Neural cell (in vitro differentiated cells): Measurements from ENCODE around the gene CYREN. TPM values are rescaled to one million over a fixed set of nuclear protein-coding genes. Genes with fewer than 3 reads are reported as not detected.

Experiments
- H2AFZ ChIP-seq: fragments of 200-600, 300-800 bp; sonication (generic), shearing (Covaris generic); 2 replicates; pipeline ENCODE4 v1.6.0; 2014; ENCODE audit warnings: low read depth, mild to moderate bottlenecking, antibody characterized with exemption, low read length, moderate library complexity
- H3F3A ChIP-seq: fragments of 200-600 bp; shearing (Covaris generic); 2 replicates; pipeline ENCODE4 v1.6.1; 2016; ENCODE audit warnings: mild to moderate bottlenecking, moderate library complexity, mixed read lengths, antibody characterized with exemption, low read length; ENCODE audit not compliant: insufficient read depth, poor library complexity, severe bottlenecking
- H3K27ac ChIP-seq: fragments of 200-600, 300-800 bp; sonication (generic), shearing (Covaris generic); 2 replicates; pipeline ENCODE4 v1.5.1; 2014; ENCODE audit warnings: mild to moderate bottlenecking, low read length, moderate library complexity
- H3K27me3 ChIP-seq: fragments of 300-800, 200-600 bp; sonication (generic), shearing (Covaris generic); 2 replicates; pipeline ENCODE4 v1.6.0; 2014; ENCODE audit warnings: mild to moderate bottlenecking, low read depth, low read length, moderate library complexity; ENCODE audit not compliant: insufficient read depth
- H3K36me3 ChIP-seq: fragments of 300-800, 200-600 bp; sonication (generic), shearing (Covaris generic); 2 replicates; pipeline ENCODE4 v1.5.1; 2014; ENCODE audit warnings: mild to moderate bottlenecking, antibody characterized with exemption, low read length, moderate library complexity; ENCODE audit not compliant: insufficient read depth
- H3K4me2 ChIP-seq: fragments of 300-800, 200-600 bp; sonication (generic), shearing (Covaris generic); 2 replicates; pipeline ENCODE4 v1.6.0; 2014; ENCODE audit warnings: mild to moderate bottlenecking, low read length
- H3K4me3 ChIP-seq: fragments of 300-800, 200-600 bp; sonication (generic), shearing (Covaris generic); 2 replicates; pipeline ENCODE4 v1.5.1; 2014; ENCODE audit warnings: mild to moderate bottlenecking, low read length, moderate library complexity
- H3K79me2 ChIP-seq: fragments of 200-600 bp; shearing (Covaris generic); replicated peaks from 2 replicates; pipeline ENCODE4 v1.6.0; 2014; ENCODE audit warnings: mild to moderate bottlenecking, low read length, moderate library complexity; ENCODE audit not compliant: insufficient read depth
- H3K9ac ChIP-seq: fragments of 300-800, 200-600 bp; sonication (generic), shearing (Covaris generic); 2 replicates; pipeline ENCODE4 v1.6.1; 2016; ENCODE audit warnings: mild to moderate bottlenecking, low read length, mixed read lengths
- H3K9me2 ChIP-seq: fragments of 200-600 bp; shearing (Covaris generic); 2 replicates; pipeline ENCODE4 v1.6.1; 2016; ENCODE audit warnings: mild to moderate bottlenecking, low read length, mixed read lengths; ENCODE audit not compliant: insufficient read depth
- H3K9me3 ChIP-seq: fragments of 200-600, 300-800 bp; sonication (generic), shearing (Covaris generic); 2 replicates; pipeline ENCODE4 v1.6.1; 2016; ENCODE audit warnings: mild to moderate bottlenecking, mixed run types, low read length, moderate library complexity, mixed read lengths
- H4K20me1 ChIP-seq: fragments of 200-600 bp; shearing (Covaris generic); 2 replicates; pipeline ENCODE4 v1.6.1; 2016; ENCODE audit warnings: mild to moderate bottlenecking, mixed run types; ENCODE audit not compliant: insufficient read depth
- EP300 ChIP-seq: fragments of 450-650 bp; conservative IDR thresholded peaks from 2 replicates; pipeline ENCODE4 v1.6.1; 2014; ENCODE audit warnings: antibody characterized with exemption, mild to moderate bottlenecking, moderate library complexity; ENCODE audit not compliant: poor library complexity, severe bottlenecking
- EZH2 ChIP-seq: fragments of 200-600, 300-800 bp; shearing (Covaris generic), sonication (generic); IDR thresholded peaks from 2 replicates; pipeline ENCODE4 v1.6.1; 2014; ENCODE audit warnings: antibody characterized with exemption, low read length, borderline replicate concordance, mild to moderate bottlenecking; ENCODE audit not compliant: insufficient read depth, poor library complexity, severe bottlenecking
- MXI1 ChIP-seq: fragments of 450-650 bp; conservative IDR thresholded peaks from 2 replicates; pipeline ENCODE4 v1.6.1; 2014; ENCODE audit warnings: antibody characterized with exemption, mild to moderate bottlenecking; ENCODE audit not compliant: poor library complexity, severe bottlenecking
- POLR2AphosphoS5 ChIP-seq: IDR thresholded peaks from 2 replicates; pipeline ENCODE4 v1.6.1; 2012
- RAD21 ChIP-seq: fragments of 450-650 bp; conservative IDR thresholded peaks from 2 replicates; pipeline ENCODE4 v1.6.1; 2014; ENCODE audit warnings: antibody characterized with exemption, mild to moderate bottlenecking, moderate library complexity
- SMC3 ChIP-seq: fragments of 450-650 bp; conservative IDR thresholded peaks from 2 replicates; pipeline ENCODE4 v1.6.1; 2014; ENCODE audit warnings: antibody characterized with exemption, mild to moderate bottlenecking, moderate library complexity; ENCODE audit not compliant: poor library complexity
- TAF1 ChIP-seq: IDR thresholded peaks from 2 replicates; pipeline ENCODE4 v1.6.1; 2012; ENCODE audit warnings: low read depth
- polyA plus RNA-seq: library from polyadenylated mRNA; depleted of rRNA; stranded (reverse); fragments of >200 nt; gene quantifications from 2 replicates; pipeline ENCODE4 v1.2.3, GENCODE V29; 2014
- TF ChIP-seq, protein P1 (sequence below): IDR thresholded peaks from 2 replicates; pipeline ENCODE4 v1.6.1; 2012; ENCODE audit warnings: borderline replicate concordance
- TF ChIP-seq, protein P2 (sequence below): fragments of 450-650 bp; IDR thresholded peaks from 2 replicates; pipeline ENCODE4 v1.5.1; 2014; ENCODE audit warnings: antibody characterized with exemption, mild to moderate bottlenecking, moderate library complexity; ENCODE audit not compliant: poor library complexity, severe bottlenecking

The CYREN gene
- polyA plus RNA-seq, 1 donor from 2014 or later: 6.7 TPM

DNA sequence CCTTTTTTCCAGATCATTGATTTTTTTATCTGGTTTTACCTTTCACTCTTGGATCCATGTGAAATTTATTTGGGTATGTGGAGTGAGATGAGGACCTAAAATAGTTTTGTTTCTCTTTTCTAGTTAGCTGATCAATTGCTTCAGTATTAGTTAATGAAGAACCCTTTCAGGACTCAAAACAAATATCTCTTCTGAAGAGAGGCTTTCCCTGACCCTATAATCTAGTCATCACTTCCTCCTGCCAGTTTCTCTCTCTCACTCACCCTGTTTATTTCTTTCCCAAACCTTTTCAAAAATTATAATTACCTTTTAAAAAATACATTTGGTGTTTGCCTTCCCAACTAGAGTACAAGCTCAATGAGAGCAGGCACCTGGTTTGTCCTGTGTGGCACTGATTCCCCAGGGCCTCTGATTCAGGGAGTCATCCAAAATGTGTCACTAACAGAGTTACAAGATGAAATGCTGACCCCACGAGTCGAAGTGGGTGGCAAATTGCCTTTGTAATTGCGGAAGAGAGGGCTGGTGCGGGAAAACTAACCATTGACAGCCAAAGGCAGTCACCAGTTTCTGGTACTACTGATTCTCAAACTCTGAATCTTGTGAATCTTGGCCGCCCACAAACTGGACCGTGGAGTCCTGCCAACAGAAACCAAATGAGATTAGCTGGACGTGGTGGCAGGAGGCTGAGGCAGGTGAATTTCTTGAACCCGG lies 20.3 kb downstream of the CYREN start:
- H2AFZ ChIP-seq: no peak overlapping the region
- no peaks in the 10 kb centered on the region for H3F3A ChIP-seq
- no peak overlapping the region for H3K9ac ChIP-seq
- no peaks in the 10 kb centered on the region for H3K27me3 ChIP-seq
- H3K9me3 ChIP-seq: no peaks in the 10 kb centered on the region
- H3K9me2 ChIP-seq: no peaks in the 10 kb centered on the region
- H3K27ac ChIP-seq: no peak overlapping the region
- H3K4me3 ChIP-seq: no peak overlapping the region
- no peaks in the 10 kb centered on the region for H3K79me2 ChIP-seq
- TF ChIP-seq EP300 (no peak), SMC3 (no peak), RAD21 (no peak), TAF1 (no peak), MXI1 (no peak), EZH2 (no peak), POLR2AphosphoS5 (no peak)
- TF ChIP-seq, protein P1, sequence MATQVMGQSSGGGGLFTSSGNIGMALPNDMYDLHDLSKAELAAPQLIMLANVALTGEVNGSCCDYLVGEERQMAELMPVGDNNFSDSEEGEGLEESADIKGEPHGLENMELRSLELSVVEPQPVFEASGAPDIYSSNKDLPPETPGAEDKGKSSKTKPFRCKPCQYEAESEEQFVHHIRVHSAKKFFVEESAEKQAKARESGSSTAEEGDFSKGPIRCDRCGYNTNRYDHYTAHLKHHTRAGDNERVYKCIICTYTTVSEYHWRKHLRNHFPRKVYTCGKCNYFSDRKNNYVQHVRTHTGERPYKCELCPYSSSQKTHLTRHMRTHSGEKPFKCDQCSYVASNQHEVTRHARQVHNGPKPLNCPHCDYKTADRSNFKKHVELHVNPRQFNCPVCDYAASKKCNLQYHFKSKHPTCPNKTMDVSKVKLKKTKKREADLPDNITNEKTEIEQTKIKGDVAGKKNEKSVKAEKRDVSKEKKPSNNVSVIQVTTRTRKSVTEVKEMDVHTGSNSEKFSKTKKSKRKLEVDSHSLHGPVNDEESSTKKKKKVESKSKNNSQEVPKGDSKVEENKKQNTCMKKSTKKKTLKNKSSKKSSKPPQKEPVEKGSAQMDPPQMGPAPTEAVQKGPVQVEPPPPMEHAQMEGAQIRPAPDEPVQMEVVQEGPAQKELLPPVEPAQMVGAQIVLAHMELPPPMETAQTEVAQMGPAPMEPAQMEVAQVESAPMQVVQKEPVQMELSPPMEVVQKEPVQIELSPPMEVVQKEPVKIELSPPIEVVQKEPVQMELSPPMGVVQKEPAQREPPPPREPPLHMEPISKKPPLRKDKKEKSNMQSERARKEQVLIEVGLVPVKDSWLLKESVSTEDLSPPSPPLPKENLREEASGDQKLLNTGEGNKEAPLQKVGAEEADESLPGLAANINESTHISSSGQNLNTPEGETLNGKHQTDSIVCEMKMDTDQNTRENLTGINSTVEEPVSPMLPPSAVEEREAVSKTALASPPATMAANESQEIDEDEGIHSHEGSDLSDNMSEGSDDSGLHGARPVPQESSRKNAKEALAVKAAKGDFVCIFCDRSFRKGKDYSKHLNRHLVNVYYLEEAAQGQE: no peak
- TF ChIP-seq, protein P2, sequence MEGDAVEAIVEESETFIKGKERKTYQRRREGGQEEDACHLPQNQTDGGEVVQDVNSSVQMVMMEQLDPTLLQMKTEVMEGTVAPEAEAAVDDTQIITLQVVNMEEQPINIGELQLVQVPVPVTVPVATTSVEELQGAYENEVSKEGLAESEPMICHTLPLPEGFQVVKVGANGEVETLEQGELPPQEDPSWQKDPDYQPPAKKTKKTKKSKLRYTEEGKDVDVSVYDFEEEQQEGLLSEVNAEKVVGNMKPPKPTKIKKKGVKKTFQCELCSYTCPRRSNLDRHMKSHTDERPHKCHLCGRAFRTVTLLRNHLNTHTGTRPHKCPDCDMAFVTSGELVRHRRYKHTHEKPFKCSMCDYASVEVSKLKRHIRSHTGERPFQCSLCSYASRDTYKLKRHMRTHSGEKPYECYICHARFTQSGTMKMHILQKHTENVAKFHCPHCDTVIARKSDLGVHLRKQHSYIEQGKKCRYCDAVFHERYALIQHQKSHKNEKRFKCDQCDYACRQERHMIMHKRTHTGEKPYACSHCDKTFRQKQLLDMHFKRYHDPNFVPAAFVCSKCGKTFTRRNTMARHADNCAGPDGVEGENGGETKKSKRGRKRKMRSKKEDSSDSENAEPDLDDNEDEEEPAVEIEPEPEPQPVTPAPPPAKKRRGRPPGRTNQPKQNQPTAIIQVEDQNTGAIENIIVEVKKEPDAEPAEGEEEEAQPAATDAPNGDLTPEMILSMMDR: no peak
- H3K4me2 ChIP-seq: no peak overlapping the region
- no peaks in the 10 kb centered on the region for H3K36me3 ChIP-seq
- no peaks in the 10 kb centered on the region for H4K20me1 ChIP-seq

DNA sequence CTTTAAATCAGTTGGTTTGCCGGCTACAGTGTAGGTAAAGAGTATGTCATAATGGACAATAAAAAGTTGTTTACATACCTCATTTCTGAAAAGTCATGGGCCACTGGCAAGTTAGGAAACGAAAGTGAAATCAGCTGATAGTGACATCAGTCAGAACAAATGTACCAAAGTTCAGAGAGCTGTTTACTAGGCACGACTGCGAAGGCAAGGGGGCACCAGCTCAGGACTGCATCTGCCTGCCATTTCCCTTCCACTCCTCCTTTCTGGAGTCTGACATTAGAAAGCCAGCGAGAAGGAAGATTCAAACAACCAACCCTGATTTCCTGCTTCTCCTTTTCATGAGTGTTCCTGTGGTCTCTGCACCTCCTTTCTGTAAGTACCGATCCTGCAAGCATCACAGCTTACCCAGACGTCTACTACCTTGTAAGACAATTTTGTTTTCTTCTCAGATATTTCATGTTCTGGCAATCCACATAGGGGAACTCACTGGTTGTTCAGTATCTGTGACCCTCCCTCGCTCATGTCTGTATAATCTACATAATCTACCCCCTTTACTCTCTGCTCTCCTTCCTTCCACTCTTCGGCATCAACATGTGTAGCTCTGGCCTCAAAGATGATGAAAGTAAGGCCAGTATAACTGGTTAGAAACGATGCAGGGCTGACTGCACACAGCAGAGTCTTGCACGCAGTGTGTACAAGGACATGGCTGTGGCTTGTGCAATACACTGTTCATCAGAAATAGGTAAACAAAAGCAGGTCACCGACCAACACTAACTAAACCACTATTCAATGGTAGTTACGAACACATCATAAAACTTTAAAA lies 22.4 kb downstream of the CYREN start, which contains the start of gene TMEM140:
Gene TMEM140 (plus strand): TSS at position 174 of the 823 bp plus-strand sequence. CDS start 16,370 bp downstream, outside the sequence.
- no peak within 1 kb of the TSS for H3K4me2 ChIP-seq
- no peaks in the 10 kb centered on the region for H3K9me3 ChIP-seq
- H3K4me3 ChIP-seq: no peak within 1 kb of the TSS
- H4K20me1 ChIP-seq: no peaks in the 10 kb centered on the region
- no peak for TF ChIP-seq EP300
- TF ChIP-seq POLR2AphosphoS5: no peak
- TF ChIP-seq SMC3: no peak
- no peak for TF ChIP-seq MXI1
- TF ChIP-seq RAD21: no peak
- TF ChIP-seq EZH2: no peak
- no peak within 1 kb of the TSS for H3K9ac ChIP-seq
- no peaks in the 10 kb centered on the region for H3K9me2 ChIP-seq
- no peak within 1 kb of the TSS for H3K27ac ChIP-seq
- H3K27me3 ChIP-seq: no peaks in the 10 kb centered on the region
- no peaks in the 10 kb centered on the region for H3K36me3 ChIP-seq
- H3F3A ChIP-seq: no peaks in the 10 kb centered on the region
- no peaks in the 10 kb centered on the region for H3K79me2 ChIP-seq
- no peak within 1 kb of the TSS for H2AFZ ChIP-seq
